ENCODE results near the gene FMNL2.

DNA sequence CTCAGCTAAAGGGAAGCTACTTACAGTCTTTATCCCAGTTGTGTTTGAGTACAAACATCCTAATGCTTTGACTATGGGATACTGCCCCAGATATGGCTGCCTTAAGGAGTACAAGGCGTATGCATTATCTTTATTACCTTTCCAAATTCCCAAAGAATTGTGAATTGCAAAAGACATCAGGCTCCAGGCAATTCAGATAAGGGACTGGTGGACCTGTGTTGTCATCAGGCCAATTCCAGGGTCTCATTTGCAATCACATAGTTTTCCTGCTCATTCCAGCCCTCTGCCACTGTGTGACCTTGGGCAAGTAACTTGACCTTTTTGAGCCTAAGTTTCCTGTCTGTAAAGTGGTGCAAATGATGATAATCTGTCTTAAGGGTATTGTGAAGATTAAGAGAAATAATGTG, 137.5 kb downstream of the FMNL2 start:
- TF ChIP-seq CTCF (IDR thresholded peaks at IDR 0.05; ENCODE audit: low read depth, low read length, missing input control) (no peak), EGR1 (IDR thresholded peaks at IDR 0.05; ENCODE audit: low read depth in 2 of 2) (no peak), TAF1 (conservative IDR thresholded peaks at IDR 0.05) (no peak), FOXA2 (IDR thresholded peaks at IDR 0.05) (no peak), YY1 (IDR thresholded peaks at IDR 0.05) (no peak), JUND (IDR thresholded peaks at IDR 0.05) (no peak), GABPA (IDR thresholded peaks at IDR 0.05 in 1 of 2, conservative IDR thresholded peaks at IDR 0.05 in 1 of 2) (no peak), RAD21 (IDR thresholded peaks at IDR 0.05) (no peak)
- TF ChIP-seq, protein P1, sequence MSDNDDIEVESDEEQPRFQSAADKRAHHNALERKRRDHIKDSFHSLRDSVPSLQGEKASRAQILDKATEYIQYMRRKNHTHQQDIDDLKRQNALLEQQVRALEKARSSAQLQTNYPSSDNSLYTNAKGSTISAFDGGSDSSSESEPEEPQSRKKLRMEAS (IDR thresholded peaks at IDR 0.05) = no peak
- TF ChIP-seq, protein P2, sequence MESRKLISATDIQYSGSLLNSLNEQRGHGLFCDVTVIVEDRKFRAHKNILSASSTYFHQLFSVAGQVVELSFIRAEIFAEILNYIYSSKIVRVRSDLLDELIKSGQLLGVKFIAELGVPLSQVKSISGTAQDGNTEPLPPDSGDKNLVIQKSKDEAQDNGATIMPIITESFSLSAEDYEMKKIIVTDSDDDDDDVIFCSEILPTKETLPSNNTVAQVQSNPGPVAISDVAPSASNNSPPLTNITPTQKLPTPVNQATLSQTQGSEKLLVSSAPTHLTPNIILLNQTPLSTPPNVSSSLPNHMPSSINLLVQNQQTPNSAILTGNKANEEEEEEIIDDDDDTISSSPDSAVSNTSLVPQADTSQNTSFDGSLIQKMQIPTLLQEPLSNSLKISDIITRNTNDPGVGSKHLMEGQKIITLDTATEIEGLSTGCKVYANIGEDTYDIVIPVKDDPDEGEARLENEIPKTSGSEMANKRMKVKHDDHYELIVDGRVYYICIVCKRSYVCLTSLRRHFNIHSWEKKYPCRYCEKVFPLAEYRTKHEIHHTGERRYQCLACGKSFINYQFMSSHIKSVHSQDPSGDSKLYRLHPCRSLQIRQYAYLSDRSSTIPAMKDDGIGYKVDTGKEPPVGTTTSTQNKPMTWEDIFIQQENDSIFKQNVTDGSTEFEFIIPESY (IDR thresholded peaks at IDR 0.05) = no peak
